HepG2 (cell line): ENCODE data around the gene RASA4B. TPM values are rescaled to one million over a fixed set of nuclear protein-coding genes. Genes with fewer than 3 reads are reported as not detected.

Experiments
- ATF7 ChIP-seq, 2 experiments: fragments of 450-650 bp in 1 of 2; sonication (generic) in 1 of 2; formaldehyde crosslinking in 1 of 2; IDR thresholded peaks; 2 replicates each; pipeline versions ENCODE4 v1.4.0 to v1.6.1; 2016 to 2020; ENCODE audit warnings: antibody characterized with exemption in 1 of 2, mild to moderate bottlenecking in 1 of 2, missing genetic modification reagents in 1 of 2
- LCORL ChIP-seq, 2 experiments: fragments of 450-650 bp in 1 of 2; sonication (generic) in 1 of 2; formaldehyde crosslinking in 1 of 2; IDR thresholded peaks; 2 replicates each; pipeline versions ENCODE4 v1.5.0 to v1.6.1; 2017 to 2020; ENCODE audit warnings: antibody characterized with exemption in 1 of 2, missing genetic modification reagents in 1 of 2
- POLR2G ChIP-seq: fragments of 200-400 bp; formaldehyde crosslinking; IDR thresholded peaks from 2 replicates; pipeline ENCODE4 v1.6.1; 2018; ENCODE audit warnings: mild to moderate bottlenecking, low read depth, low read length, moderate library complexity
- SALL1 ChIP-seq: sonication (generic); formaldehyde crosslinking; IDR thresholded peaks from 2 replicates; pipeline ENCODE4 v1.8.0; 2022; ENCODE audit warnings: mild to moderate bottlenecking, missing genetic modification reagents
- ZBTB38 ChIP-seq: sonication (generic); formaldehyde crosslinking; IDR thresholded peaks from 2 replicates; pipeline ENCODE4 v1.5.1; 2020; ENCODE audit warnings: mild to moderate bottlenecking, missing genetic modification reagents
- ZFAT ChIP-seq: sonication (generic); formaldehyde crosslinking; conservative IDR thresholded peaks from 2 replicates; pipeline ENCODE4 v1.8.1; 2023; ENCODE audit warnings: missing genetic modification reagents, inconsistent platforms
- ZNF12 ChIP-seq: sonication (generic); formaldehyde crosslinking; IDR thresholded peaks from 2 replicates; pipeline ENCODE4 v1.5.0; 2020; ENCODE audit warnings: missing genetic modification reagents
- ZNF597 ChIP-seq: sonication (generic); formaldehyde crosslinking; IDR thresholded peaks from 2 replicates; pipeline ENCODE4 v1.5.0; 2020; ENCODE audit warnings: missing genetic modification reagents
- ZNF616 ChIP-seq: sonication (generic); formaldehyde crosslinking; IDR thresholded peaks from 2 replicates; pipeline ENCODE4 v1.5.0; 2020; ENCODE audit warnings: low read depth, mild to moderate bottlenecking, missing genetic modification reagents
- ZNF709 ChIP-seq: sonication (generic); formaldehyde crosslinking; IDR thresholded peaks from 2 replicates; pipeline ENCODE4 v1.5.0; 2020; ENCODE audit warnings: mild to moderate bottlenecking, missing genetic modification reagents
- polyA plus RNA-seq, 8 experiments: library from polyadenylated mRNA; depleted of rRNA in 3 of 8; stranded (reverse) in 7 of 8; unstranded in 1 of 8; fragments of >200 nt; fragmentation: Illumina TruSeq in 4 of 8; extraction: Trizol in 4 of 8; gene quantifications; 2 replicates each; pipeline versions ENCODE4 v1.2.1 to v1.2.3, GENCODE V29; 2011 to 2016; ENCODE audit warnings: low read depth in 4 of 8, missing spikeins in 1 of 8, mixed read lengths in 1 of 8; ENCODE audit not compliant: insufficient read depth in 1 of 8
- total RNA-seq, 5 experiments: library from RNA; depleted of rRNA; stranded (reverse); fragments of >200 nt; fragmentation: Illumina TruSeq; extraction: Trizol; gene quantifications; 2 replicates each; pipeline ENCODE4 v1.2.3, GENCODE V29; 2016; ENCODE audit warnings: low read depth in 1 of 5
- TF ChIP-seq, protein P1 (sequence below): sonication (generic); formaldehyde crosslinking; IDR thresholded peaks from 2 replicates; pipeline ENCODE4 v1.5.0; 2020; ENCODE audit warnings: mild to moderate bottlenecking, missing genetic modification reagents, borderline replicate concordance
- TF ChIP-seq, protein P2 (sequence below): IDR thresholded peaks from 2 replicates; pipeline ENCODE4 v1.4.0; 2020; ENCODE audit warnings: mild to moderate bottlenecking, missing genetic modification reagents
- TF ChIP-seq, protein P3 (sequence below): IDR thresholded peaks from 2 replicates; pipeline ENCODE4 v1.6.1; 2016; ENCODE audit warnings: low read depth, control low read depth

RASA4B gene
- total and polyA plus RNA-seq, 2 of the 13 experiments (the other 11 are each of a cell fraction or from before 2014, with no cell fraction given): 0.82 to 1.3 TPM

DNA sequence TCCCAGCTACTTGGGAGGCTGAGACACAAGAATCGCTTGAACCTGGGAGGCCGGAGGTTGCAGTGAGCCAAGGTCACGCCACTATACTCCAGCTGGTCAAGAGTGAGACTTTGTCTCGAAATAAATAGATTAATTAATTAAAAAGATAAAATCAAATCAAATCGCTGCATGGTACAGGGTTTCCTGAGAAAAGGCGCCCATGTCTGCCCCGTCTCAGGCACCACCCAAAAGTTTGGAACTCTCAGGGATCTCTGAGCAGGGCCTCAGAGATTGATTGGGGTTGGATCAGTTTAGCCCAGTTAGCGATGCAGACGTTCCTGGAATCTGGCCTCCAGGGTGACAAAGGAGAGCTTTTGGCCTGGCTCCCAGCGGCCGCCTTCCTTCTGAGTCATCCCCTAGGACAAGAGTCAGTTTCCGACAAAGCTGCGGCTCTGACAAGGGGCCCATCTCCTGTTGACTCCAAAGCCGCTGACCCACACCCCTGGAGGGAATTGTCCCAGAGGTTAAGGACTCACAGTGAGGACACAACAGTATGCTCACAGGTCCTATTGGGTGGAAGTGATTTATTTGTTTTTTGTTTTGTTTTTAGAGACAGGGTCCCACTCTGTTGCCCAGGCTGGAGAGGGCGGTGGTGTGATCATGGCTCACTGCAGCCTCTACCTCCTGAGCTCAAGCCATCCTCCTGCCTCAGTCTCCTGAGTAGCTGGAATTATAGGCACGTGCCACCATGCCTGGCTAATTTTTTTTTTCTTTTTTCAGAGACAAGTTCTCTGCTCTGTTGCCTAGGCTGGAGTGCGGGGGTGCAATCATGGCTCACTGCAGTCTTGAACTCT, 77.4 kb downstream of the RASA4B start (continued):
- TF ChIP-seq ZFAT (CRISPR knock-in tag) (no peak), ZNF616 (CRISPR knock-in tag) (no peak), ATF7 (IDR thresholded peaks at IDR 0.05) (no peak), ATF7 (CRISPR knock-in tag; IDR thresholded peaks at IDR 0.05) (no peak), ZBTB38 (CRISPR knock-in tag) (peak; percentile 39; the same call in 1 of the 2 replicates), SALL1 (no peak), ZNF597 (CRISPR knock-in tag) (no peak), ZNF709 (CRISPR knock-in tag) (no peak), POLR2G (no peak), ZNF12 (CRISPR knock-in tag) (peak; percentile 94), LCORL (IDR thresholded peaks at IDR 0.05) (no peak), LCORL (CRISPR knock-in tag; IDR thresholded peaks at IDR 0.05) (0 out of 2 replicates have a peak, but pooled peaks have one; percentile 31)
- TF ChIP-seq, protein P1, sequence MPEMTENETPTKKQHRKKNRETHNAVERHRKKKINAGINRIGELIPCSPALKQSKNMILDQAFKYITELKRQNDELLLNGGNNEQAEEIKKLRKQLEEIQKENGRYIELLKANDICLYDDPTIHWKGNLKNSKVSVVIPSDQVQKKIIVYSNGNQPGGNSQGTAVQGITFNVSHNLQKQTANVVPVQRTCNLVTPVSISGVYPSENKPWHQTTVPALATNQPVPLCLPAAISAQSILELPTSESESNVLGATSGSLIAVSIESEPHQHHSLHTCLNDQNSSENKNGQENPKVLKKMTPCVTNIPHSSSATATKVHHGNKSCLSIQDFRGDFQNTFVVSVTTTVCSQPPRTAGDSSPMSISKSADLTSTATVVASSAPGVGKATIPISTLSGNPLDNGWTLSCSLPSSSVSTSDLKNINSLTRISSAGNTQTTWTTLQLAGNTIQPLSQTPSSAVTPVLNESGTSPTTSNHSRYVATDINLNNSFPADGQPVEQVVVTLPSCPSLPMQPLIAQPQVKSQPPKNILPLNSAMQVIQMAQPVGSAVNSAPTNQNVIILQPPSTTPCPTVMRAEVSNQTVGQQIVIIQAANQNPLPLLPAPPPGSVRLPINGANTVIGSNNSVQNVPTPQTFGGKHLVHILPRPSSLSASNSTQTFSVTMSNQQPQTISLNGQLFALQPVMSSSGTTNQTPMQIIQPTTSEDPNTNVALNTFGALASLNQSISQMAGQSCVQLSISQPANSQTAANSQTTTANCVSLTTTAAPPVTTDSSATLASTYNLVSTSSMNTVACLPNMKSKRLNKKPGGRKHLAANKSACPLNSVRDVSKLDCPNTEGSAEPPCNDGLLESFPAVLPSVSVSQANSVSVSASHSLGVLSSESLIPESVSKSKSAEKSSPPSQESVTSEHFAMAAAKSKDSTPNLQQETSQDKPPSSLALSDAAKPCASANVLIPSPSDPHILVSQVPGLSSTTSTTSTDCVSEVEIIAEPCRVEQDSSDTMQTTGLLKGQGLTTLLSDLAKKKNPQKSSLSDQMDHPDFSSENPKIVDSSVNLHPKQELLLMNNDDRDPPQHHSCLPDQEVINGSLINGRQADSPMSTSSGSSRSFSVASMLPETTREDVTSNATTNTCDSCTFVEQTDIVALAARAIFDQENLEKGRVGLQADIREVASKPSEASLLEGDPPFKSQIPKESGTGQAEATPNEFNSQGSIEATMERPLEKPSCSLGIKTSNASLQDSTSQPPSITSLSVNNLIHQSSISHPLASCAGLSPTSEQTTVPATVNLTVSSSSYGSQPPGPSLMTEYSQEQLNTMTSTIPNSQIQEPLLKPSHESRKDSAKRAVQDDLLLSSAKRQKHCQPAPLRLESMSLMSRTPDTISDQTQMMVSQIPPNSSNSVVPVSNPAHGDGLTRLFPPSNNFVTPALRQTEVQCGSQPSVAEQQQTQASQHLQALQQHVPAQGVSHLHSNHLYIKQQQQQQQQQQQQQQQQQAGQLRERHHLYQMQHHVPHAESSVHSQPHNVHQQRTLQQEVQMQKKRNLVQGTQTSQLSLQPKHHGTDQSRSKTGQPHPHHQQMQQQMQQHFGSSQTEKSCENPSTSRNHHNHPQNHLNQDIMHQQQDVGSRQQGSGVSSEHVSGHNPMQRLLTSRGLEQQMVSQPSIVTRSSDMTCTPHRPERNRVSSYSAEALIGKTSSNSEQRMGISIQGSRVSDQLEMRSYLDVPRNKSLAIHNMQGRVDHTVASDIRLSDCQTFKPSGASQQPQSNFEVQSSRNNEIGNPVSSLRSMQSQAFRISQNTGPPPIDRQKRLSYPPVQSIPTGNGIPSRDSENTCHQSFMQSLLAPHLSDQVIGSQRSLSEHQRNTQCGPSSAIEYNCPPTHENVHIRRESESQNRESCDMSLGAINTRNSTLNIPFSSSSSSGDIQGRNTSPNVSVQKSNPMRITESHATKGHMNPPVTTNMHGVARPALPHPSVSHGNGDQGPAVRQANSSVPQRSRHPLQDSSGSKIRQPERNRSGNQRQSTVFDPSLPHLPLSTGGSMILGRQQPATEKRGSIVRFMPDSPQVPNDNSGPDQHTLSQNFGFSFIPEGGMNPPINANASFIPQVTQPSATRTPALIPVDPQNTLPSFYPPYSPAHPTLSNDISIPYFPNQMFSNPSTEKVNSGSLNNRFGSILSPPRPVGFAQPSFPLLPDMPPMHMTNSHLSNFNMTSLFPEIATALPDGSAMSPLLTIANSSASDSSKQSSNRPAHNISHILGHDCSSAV: no peak
- TF ChIP-seq, protein P2, sequence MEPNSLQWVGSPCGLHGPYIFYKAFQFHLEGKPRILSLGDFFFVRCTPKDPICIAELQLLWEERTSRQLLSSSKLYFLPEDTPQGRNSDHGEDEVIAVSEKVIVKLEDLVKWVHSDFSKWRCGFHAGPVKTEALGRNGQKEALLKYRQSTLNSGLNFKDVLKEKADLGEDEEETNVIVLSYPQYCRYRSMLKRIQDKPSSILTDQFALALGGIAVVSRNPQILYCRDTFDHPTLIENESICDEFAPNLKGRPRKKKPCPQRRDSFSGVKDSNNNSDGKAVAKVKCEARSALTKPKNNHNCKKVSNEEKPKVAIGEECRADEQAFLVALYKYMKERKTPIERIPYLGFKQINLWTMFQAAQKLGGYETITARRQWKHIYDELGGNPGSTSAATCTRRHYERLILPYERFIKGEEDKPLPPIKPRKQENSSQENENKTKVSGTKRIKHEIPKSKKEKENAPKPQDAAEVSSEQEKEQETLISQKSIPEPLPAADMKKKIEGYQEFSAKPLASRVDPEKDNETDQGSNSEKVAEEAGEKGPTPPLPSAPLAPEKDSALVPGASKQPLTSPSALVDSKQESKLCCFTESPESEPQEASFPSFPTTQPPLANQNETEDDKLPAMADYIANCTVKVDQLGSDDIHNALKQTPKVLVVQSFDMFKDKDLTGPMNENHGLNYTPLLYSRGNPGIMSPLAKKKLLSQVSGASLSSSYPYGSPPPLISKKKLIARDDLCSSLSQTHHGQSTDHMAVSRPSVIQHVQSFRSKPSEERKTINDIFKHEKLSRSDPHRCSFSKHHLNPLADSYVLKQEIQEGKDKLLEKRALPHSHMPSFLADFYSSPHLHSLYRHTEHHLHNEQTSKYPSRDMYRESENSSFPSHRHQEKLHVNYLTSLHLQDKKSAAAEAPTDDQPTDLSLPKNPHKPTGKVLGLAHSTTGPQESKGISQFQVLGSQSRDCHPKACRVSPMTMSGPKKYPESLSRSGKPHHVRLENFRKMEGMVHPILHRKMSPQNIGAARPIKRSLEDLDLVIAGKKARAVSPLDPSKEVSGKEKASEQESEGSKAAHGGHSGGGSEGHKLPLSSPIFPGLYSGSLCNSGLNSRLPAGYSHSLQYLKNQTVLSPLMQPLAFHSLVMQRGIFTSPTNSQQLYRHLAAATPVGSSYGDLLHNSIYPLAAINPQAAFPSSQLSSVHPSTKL (CRISPR knock-in tag): 0 out of 2 replicates have a peak, but pooled peaks have one; percentile 28
- TF ChIP-seq, protein P3, sequence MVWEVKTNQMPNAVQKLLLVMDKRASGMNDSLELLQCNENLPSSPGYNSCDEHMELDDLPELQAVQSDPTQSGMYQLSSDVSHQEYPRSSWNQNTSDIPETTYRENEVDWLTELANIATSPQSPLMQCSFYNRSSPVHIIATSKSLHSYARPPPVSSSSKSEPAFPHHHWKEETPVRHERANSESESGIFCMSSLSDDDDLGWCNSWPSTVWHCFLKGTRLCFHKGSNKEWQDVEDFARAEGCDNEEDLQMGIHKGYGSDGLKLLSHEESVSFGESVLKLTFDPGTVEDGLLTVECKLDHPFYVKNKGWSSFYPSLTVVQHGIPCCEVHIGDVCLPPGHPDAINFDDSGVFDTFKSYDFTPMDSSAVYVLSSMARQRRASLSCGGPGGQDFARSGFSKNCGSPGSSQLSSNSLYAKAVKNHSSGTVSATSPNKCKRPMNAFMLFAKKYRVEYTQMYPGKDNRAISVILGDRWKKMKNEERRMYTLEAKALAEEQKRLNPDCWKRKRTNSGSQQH: no peak
